Stimulated activated CD4-positive, alpha-beta T cell treated with anti-CD3 and anti-CD28 coated beads, TNF-alpha, amount 100 ng/mL, for 48 hours (primary cell): Measurements from ENCODE around the gene DPYD.

Experiments
- DNase-seq, 3 donors: peaks; one replicate each; pipeline ENCODE4 v3.0.0-alpha.2; 2020; ENCODE audit warnings: low read depth in 3 of 3

DPYD gene

GRCh38 chr1:97621955-97622354, 298.9 kb downstream of the DPYD start:
- no peak for DNase-seq

DNA sequence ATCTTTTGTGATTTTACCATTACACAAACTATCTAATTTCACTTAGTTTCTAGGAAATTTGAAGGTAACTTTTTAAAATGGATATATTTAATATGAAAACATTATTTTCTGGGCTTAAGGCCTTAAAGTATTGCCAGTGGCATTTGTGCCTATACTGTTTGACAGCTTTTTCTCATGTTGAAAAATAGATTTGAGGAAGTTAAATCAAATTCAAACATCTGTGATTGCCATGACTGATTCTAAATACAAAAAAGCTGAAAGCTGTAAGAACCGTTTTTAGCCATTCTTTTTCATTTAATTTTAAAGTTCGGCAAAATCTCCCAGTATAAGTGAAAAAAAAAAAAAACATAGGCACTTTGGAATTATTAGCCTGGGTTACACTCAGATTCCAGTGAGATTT, 301.1 kb downstream of the DPYD start:
- DNase-seq, result no peak

GRCh38 chr1:97610748-97611147, 310.1 kb downstream of the DPYD start:
- DNase-seq, result no peak

DNA sequence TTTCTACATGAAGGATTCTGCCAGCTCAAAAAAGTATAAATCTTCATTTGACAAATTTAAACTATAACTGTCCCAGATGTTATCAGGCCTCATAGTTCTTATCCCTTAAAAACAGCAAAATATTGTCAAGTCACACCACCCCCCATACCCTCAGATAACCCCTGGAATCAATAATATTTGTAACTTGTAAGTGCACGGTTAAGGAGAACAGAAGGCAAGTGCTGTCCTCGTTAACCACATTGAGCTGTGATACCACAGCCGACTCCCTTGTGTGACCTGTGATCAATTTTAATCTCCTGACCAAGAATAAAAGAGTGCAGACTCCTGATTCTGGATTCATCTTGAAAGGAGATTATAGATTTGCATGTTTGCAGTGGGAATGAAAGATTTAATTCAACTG, 310.7 kb downstream of the DPYD start:
- DNase-seq, result no peak

DNA sequence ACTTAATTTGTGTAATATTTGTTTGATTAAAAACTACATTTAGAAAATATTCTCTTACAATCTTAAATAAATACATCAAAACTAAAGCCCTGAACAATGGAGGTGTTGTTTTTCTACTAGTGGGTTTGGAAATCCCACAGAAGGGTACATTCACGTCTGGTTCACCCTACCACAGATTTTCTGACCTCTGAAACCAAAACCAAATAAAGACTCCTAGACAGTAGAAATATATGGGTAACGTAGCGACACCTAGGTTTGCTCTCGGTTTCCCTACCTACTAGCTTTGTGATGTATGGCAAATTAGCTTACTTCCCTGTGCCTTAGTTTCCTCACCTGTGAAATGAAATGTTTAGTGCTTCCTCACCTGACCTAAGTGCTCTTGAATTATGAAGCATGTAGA, 312.6 kb downstream of the DPYD start:
- DNase-seq, result no peak

DNA sequence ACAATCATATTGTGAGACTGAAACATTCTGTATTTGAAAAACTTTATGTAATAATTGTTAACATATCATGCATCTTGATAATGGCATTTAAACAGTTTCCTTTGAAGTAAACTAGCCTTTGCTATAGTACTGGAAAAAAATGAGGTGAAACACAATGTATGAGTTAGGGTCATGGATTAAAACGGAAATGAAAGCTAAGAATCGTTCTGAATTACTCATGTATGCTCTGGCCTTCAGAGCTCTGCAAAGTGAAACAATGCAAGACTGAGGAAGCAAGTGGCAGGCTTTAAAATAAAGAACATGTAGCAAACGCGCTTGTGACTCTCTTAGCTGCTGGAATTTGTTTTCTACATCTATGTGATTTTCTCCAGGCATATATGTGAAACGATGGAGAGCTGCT, 317.1 kb downstream of the DPYD start:
- no peak for DNase-seq

GRCh38 chr1:97603218-97603617, 317.6 kb downstream of the DPYD start:
- DNase-seq, result no peak

DNA sequence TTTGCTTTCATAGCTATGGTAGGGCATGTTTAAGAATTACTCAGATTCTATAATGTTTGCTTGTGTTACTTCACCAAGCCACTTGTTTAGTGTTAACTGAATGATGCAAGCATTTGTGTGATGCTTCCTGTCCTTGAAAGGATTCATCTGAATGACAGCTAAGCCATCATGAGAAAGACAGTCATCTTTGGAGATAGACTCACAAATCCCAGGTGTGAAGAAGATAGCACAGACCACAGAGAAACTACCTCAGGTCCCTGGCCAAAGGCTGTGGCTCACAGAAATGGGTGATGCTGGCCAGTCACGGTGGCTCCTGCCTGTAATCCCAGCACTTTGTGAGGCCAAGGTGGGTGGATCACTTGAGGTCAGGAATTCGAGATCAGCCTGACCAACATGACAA, 321.4 kb downstream of the DPYD start:
- no peak for DNase-seq

GRCh38 chr1:97593192-97593591, 327.6 kb downstream of the DPYD start:
- no peak for DNase-seq

DNA sequence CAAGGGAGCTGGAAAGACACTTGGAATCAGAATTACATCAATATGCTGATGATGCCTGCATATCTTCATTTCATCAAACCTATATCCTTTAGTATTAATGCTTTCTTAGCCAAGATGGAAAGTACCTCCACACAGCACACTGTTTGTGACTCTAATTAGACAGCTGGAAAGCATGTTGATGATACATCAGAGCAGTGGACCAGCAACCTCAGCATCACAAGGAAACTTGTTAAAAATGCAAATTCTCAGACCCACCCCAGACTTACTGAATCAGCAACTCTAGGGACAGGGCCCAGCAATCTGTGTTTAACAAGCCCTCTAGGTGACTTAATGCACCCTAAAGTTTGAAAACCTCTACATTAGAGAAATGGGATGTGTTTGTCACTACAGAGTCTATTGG, 332.1 kb downstream of the DPYD start:
- no peak for DNase-seq

GRCh38 chr1:97581614-97582051, 339.2 kb downstream of the DPYD start:
- no peak for DNase-seq

GRCh38 chr1:97577613-97578012, 343.2 kb downstream of the DPYD start:
- DNase-seq, result no peak

DNA sequence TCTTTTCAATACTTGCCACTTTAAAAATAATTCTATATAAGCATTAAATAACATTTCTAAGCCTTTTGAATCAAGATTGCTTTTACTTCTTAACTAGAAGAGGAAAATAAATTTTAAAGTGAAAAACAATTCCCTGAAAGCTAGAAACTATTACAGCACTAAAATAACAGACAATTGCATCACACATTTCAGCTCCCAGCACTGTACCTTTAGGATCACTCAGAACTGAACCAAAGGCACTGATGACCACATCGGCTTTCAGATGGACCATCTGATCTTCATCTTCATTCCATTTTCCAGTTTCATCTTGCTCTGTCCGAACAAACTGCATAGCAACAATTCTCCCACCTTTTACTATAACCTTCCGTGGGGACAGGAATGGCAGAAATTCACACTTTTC, 347.3 kb downstream of the DPYD start:
- no peak for DNase-seq

- no peak for DNase-seq
Observed at GRCh38 chr1:97572561-97572960, 348.3 kb downstream of the DPYD start.

DNA sequence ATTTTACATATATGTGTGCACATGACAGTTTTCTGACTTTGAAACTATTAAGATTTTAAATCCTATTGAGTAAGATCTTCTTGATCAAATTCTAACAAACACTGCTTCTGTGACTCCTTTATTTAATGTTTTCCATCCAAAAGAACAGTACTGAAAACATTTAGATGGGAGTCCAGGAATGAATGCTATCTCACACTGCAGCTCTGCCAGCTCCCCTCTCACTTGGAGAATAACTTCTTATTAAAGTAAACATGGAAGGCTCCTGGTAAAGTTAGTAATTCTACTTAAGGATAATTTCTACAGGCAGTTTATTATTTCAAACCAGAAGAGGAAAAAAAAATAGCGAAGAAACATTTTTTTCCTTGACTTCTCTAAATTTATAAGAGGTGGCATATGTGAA, 349.1 kb downstream of the DPYD start:
- no peak for DNase-seq

- no peak for DNase-seq
Observed at GRCh38 chr1:97570691-97571090, 350.1 kb downstream of the DPYD start.

DNA sequence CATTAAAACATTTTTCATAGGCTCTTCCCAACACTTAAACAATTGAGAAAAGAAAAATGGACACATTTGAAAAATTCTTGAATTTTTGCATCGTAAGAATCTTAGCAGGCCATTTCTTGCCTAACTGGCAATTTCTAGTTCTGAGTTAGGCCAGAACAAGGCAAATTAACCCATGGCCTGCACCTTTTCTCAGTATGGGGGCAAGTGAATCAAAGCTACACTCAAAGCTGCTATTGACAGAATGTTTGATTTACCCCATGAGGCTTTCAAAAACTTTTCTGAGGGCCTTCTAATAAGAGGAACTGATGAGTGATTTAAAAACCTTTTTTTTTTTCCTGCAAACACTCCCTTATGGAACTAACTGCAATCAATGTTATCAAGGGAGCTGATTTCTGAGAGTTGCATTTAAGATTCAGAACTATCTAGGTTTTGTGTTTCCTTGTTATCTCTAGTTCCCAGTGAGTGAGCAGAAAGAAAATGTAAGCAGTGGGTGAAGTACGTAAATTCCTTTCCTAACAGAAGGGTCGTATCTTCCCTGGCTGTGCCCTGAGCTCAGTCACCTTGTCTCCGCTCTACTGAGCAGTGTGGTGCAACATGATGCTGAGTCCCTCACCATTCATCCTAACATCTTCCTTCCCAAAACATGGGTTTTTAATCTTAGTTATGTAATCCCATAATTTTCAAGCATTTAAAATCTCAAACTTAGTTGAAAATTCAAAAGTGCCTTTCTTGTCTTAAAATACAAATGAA, 353.7 kb downstream of the DPYD start:
- DNase-seq, result no peak

DNA sequence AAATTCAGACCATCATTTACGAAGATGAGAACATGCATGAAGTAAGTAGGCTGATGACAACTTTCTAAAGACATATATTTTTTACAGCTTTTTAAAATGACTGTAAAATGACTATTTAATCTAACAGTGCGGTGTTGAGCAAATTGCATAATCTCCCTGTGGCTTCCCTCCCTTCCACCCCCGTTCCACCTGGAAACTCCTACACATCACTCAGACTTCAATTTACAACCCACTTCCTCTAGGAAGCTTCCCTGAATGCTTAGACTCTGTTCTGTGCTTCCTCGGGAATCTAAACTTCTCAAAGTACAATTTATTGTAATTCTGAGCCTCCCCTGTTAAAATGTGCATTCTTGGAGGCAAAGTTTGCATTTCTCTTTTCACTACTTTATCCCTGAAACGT, 354.9 kb downstream of the DPYD start:
- DNase-seq, result no peak

- no peak for DNase-seq
Observed at GRCh38 chr1:97563926-97564325, 356.9 kb downstream of the DPYD start.

DNA sequence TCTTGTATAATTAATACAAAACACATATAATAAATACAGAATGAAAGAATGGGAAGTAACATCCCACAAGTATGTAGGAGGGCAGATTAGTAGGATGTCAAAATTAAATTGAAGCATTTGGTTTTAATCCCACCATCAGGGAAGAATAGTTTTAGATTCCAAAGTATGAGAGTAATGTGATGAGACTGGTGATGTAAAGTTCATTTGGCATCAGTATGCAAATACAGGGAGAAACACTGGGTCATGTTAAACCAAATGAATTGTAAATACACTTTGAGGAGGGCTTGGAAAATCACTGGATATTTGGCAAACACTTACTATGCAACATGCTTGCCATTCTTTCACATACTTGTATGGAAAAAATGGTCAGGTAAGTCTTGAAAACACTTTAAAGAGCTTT, 358.8 kb downstream of the DPYD start:
- DNase-seq, result no peak

DNA sequence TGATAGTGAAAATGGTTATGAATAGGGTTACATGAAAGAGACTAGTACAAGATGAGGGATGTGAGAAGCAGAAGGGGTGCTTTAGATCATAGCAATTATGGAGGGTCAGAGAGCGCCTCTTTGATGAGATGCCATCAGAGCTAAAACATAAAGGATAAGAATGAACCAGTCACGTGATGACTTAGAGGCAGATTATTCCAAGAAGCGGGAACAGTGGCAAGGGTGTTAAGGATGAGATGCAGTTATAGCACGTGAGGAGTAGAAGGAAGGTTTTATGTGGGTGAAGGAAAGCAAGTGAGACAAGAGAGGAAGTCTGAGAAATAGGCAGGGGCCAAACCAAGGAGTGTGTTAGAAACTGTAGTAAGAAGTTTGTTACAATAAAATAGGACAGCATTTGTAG, 360.1 kb downstream of the DPYD start:
- DNase-seq, result no peak

- no peak for DNase-seq
Observed at GRCh38 chr1:97553971-97554370, 366.9 kb downstream of the DPYD start.

DNA sequence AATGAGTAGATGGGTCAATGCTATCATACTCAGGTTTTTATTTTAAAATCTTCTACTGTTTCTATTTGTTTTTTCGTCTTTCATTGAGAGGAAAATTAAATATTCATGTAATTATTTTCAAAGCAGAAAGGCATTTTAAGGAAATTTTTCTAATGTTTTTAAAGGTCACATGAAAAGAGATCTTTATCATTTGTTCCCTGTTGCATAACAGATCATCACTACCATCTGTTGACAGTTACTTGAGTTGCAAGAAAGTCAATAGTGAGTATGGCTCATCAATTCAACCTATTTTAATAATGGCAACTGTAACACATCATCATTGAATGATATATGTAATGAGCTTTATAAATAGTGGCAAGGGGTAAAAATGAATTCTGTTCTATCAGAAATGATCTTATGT, 369.7 kb downstream of the DPYD start:
- no peak for DNase-seq

DNA sequence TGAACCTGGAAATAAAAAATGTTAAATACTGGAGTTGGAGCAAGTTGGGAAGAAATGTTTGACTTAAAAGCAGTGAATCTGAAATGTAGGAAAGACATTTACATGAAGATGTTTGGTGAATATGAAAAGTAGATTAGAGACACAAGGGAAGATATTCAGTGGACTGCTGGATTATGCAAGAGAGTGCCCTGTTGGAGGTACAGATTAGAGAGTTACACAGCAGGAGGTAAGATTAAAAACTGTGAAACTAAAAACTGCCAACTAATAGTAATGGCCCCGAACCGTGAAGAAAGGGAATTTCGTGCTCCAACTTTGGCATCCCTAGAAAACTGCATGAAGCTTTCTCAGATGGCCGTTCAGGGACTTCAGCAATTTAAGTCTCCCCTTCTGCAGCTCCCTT, 375.4 kb downstream of the DPYD start:
- no peak for DNase-seq
